ENCODE data around the gene NBAS.
"Not testable (repeated sequence)": the region's sequence is repeated elsewhere in the genome, so short reads cannot be mapped to it uniquely, and the experiment has no call there.

NBAS gene

GRCh38 chr2:15557887-15558311 is 3.2 kb downstream of the NBAS start:
- DNase-seq, result no peak

- no peak for DNase-seq
Measured at GRCh38 chr2:15556311-15556930, 4.7 kb downstream of the NBAS start.

GRCh38 chr2:15555760-15556193 is 5.4 kb downstream of the NBAS start:
- no peak for DNase-seq

GRCh38 chr2:15554525-15555218 is 6.5 kb downstream of the NBAS start:
- DNase-seq, result no peak

GRCh38 chr2:15553951-15554350 is 7.2 kb downstream of the NBAS start:
- DNase-seq, result no peak

- DNase-seq, result no peak
Measured at GRCh38 chr2:15553519-15553918, 7.6 kb downstream of the NBAS start.

- no peak for DNase-seq
Measured at GRCh38 chr2:15548974-15549373, 12.2 kb downstream of the NBAS start.

GRCh38 chr2:15547115-15547876 is 13.8 kb downstream of the NBAS start:
- no peak for DNase-seq

- no peak for DNase-seq
Measured at GRCh38 chr2:15546297-15547098, 14.6 kb downstream of the NBAS start.

- DNase-seq, result no peak
Measured at GRCh38 chr2:15544227-15544626, 16.9 kb downstream of the NBAS start.

- DNase-seq, result no peak
Measured at GRCh38 chr2:15543541-15543940, 17.6 kb downstream of the NBAS start.

- DNase-seq, result no peak
Measured at GRCh38 chr2:15543053-15543452, 18.1 kb downstream of the NBAS start.

- DNase-seq, result not testable (repeated sequence)
Measured at GRCh38 chr2:15542269-15542668, 18.9 kb downstream of the NBAS start.

GRCh38 chr2:15540523-15540922 is 20.6 kb downstream of the NBAS start:
- DNase-seq, result not testable (repeated sequence)

- no peak for DNase-seq
Measured at GRCh38 chr2:15539999-15540398, 21.1 kb downstream of the NBAS start.

- no peak for DNase-seq
Measured at GRCh38 chr2:15538792-15539191, 22.3 kb downstream of the NBAS start.

GRCh38 chr2:15533860-15534480 is 27.2 kb downstream of the NBAS start:
- DNase-seq, result no peak

- no peak for DNase-seq
Measured at GRCh38 chr2:15532996-15533395, 28.1 kb downstream of the NBAS start.

GRCh38 chr2:15531095-15531854 is 29.9 kb downstream of the NBAS start:
- DNase-seq, result no peak

GRCh38 chr2:15527074-15527739 is 33.9 kb downstream of the NBAS start:
- DNase-seq, result no peak

GRCh38 chr2:15521641-15522181 is 39.4 kb downstream of the NBAS start:
- no peak for DNase-seq
